Ammon's horn (tissue), 1 donor: ENCODE data around the gene HSPA1A.
"Not testable (repeated sequence)": the region's sequence is repeated elsewhere in the genome, so short reads cannot be mapped to it uniquely, and the experiment has no call there.

ENCODE experiments used
- DNase-seq: peaks from one replicate; pipeline ENCODE4 v3.0.0-alpha.2; 2016; ENCODE audit warnings: low spot score

The HSPA1A gene

DNA sequence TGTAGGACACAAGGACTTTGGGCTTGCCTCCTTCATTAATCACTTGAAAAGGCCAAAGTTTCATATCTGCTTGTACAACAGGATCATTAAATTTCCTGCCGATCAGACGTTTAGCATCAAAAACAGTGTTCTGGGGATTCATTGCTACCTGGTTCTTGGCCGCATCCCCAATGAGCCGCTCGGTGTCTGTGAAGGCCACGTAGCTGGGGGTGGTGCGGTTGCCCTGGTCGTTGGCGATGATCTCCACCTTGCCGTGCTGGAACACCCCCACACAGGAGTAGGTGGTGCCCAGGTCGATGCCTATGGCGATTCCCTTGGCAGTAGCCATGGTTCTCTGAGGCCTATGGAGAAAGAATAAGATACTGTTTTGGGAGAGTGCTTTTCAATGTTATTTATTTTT, 3.7 kb upstream of the HSPA1A start:
- no peak for DNase-seq

- no peak for DNase-seq
These were observed 1.9 kb upstream of the HSPA1A start for GRCh38 chr6:31813465-31813849.

DNA sequence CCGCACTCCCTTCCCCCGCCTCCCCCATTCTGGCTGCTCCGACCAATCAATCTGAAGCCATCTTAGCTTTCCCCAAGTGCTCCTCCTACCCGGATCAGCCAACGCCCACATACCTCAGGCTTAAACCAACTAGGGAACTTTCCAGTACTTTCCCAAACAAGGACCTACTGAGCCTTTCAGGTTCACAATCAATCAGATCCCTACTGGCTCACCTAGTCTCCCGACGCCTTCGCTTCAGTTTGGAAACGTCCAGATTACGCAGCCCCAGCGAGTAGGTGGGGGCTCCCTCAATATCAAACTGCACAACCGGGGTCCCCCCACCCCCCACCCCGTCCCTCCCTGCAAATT, 692 bp upstream of the HSPA1A start:
- DNase-seq = peak; percentile 98

- not testable (repeated sequence) for DNase-seq
These were observed 2.0 kb downstream of the HSPA1A start for GRCh38 chr6:31817133-31817928.

GRCh38 chr6:31817929-31818511, 2.7 kb downstream of the HSPA1A start:
- not testable (repeated sequence) for DNase-seq

- DNase-seq = no peak
These were observed 4.5 kb downstream of the HSPA1A start for GRCh38 chr6:31819871-31820299.

- not testable (repeated sequence) for DNase-seq
These were observed 5.1 kb downstream of the HSPA1A start for GRCh38 chr6:31820399-31820798.

GRCh38 chr6:31821301-31822035, 6.1 kb downstream of the HSPA1A start:
- peak; percentile 79 for DNase-seq

DNA sequence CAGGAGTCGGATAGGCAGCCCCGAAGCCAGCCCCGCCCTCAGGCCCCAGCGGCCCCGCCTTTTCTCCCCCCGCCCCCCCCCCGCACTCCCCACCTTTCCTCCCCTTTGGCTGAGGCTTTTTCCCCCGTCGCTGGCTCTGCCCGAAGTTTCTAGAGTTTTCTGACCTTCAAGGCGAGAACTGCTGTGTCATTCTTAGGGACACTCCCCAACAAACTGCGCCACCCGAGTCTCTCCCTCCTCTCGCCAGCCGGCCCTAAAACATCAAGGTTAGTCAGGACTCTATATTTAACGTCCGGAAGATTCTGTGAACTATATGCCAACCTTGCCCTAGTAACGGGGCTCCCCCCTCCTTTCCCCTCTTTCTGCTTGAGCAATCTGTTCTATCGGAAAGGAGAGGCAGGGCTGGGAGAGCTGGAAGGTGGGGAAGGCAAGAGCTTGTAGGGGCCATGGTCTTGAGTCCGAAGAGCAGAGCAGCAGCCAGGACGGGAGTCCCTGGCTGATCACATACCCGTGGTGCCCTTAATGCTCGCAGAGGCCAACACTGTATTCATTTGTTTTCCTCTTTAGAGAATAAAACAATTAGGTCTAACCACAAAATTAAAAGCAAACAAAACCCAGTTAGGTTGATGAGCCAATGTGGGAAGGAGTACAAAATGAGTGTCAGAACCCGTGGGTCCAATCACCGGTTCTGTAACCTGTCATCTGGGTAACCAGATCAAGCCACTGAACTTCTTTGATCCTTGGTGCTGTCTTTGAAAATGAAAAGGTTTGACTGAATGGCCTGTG, 6.9 kb downstream of the HSPA1A start:
- DNase-seq = peak; percentile 85

GRCh38 chr6:31823592-31824196, 8.4 kb downstream of the HSPA1A start:
- not testable (repeated sequence) for DNase-seq

GRCh38 chr6:31825553-31825952, 10.2 kb downstream of the HSPA1A start:
- DNase-seq = no peak

GRCh38 chr6:31826793-31827285, 11.5 kb downstream of the HSPA1A start:
- peak; percentile 83 for DNase-seq

GRCh38 chr6:31827286-31828079, 12.1 kb downstream of the HSPA1A start, which contains the start of gene HSPA1B:
Gene HSPA1B (plus strand): TSS chr6:31827738. CDS start chr6:31827951, 213 bp downstream.
- peak; percentile 99 for DNase-seq

GRCh38 chr6:31829633-31830283, 14.4 kb downstream of the HSPA1A start:
- DNase-seq = peak; percentile 57

- no peak for DNase-seq
These were observed 15.6 kb downstream of the HSPA1A start for GRCh38 chr6:31830886-31831335.

DNA sequence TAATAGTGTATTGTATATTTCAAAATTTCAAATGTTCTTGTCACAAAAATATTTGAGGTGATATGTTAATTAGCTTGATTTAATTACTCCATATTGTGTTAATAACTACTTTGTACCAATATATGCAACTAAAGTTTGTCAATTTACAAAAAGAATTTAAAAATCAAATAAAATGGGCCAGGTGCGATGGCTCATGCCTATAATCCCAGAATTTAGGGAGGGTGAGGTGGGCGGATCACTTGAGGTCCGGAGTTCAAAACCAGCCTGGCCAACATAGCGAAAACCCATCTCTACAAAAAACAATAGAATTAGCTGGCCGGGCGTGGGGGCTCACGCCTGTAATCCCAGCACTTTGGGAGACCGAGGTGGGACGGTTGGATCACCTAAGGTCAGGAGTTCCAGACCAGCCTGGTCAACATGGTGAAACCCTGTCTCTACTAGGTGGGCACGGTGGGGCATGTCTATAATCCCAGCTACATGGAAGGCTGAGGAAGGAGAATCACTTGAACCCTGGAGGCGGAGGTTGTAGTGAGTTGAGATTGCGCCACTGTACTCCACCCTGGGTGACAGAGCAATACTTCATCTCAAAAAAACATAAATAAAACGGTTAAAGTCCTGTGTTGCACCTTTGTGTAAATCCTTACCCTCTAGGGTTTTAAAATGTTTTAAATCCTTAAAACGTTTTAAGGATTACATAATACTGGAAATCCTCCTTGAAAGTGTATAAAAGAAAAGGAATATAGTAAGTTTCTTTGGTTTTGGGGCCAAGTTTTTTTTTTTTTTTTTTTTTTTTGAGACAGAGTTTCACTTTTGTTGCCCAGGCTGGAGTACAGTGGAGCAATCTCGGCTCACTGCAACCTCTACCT, 16.2 kb downstream of the HSPA1A start:
- no peak for DNase-seq

DNA sequence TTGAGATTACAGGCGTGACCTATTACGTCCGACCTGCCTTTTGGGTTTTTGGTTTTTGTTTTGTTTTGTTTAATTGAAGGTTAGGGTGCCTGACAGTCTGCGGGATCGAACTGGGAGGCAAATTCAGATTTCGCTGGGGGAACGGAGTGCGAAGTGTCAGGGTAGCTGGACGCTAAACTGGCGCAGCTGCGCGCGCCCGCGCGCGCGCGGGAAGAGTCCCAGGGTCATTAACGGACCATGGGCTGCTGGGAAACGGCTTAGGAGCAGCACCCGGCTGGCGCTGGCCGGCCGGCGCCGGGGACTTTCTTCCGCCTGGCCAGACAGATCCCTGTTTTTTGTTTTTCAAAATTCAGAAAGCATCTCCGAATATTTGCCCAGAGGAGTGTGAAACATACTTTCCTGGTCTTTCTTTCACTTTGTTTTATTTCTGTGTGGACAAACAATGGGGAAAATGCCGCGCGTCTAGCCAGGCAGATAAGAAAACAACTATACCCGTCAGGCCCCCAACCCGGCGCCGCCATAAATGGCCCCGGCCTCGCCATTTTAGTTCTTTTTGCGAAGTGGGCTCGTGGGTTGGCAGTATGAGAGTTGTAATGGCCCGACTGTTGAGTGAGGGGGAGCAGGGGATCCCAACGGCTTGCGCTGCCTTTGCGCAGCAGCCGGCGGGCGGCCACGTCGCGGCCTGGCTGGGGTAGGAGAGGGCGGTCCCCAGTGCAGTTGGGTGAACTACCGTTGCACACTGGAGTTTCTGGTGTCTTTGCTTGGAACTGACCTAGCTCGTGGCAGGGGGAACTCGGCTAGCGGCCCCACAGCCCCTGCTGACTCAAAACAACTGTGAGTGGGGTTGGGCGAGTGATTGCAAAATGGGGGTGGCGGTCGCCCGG, 19.3 kb downstream of the HSPA1A start:
- DNase-seq = peak; percentile 84

DNA sequence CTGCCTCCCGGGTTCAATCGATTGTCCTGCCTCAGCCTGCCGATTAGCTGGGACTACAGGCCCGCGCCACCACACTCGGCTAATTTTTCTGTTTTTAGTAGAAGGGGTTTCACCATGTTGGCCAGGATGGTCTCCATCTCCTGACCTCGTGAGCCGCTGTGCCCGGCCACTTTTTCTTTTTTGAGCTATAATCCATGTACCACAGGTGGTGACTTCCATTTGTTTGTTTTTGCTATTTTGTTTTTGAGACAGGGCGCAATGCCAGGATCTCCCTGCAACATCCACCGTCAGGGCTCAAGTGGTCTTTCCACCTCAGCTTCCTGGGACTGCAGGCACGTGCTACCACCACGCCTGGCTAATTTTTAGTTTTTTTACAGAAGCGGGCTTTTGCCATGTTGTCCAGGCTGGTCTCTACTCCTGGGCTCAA, 20.7 kb downstream of the HSPA1A start:
- DNase-seq = no peak
